NCI-H345 treated with DMSO at 0.1 percent for 48 hours (cell line): ENCODE measurements around the gene NKAIN4.
A peak's percentile ranks its signal among the peaks of the same experiment; 100 is the strongest.

Experiments
- DNase-seq: peaks from one replicate; lab custom pipeline; 2025; ENCODE audit not compliant: unreplicated experiment; lab: John Stamatoyannopoulos, UW

NKAIN4 gene

DNA sequence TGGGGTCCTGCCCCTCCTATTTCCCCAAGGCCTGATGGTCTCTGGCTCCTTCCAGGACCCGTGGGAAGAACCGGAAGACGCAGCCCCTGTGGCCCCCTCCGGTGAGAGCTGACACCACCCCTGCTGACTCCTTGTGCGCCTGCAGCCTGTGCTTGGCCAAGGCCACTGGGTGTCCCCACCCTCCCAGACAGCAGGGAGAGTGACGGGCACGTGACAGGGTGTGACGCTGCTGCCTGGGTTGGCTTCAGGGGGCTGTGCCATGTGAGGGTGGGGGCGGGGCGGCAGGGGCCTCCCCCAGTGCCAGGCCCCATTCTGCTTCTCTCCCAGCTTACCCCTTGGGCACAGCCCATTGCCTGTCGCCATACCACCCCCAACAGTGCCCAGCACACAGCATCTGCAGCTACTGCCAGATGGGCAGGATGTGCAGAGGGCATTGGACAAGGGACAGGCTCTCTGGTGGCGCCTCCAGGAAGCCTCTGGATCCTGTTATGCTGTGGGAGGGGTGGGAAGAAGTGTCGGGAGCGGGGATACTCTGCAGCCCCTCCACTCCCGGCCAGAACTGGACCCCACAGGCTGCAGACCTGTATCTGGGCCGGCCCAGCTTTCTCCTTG, 15.6 kb downstream of the NKAIN4 start:
- DNase-seq = no peak

DNA sequence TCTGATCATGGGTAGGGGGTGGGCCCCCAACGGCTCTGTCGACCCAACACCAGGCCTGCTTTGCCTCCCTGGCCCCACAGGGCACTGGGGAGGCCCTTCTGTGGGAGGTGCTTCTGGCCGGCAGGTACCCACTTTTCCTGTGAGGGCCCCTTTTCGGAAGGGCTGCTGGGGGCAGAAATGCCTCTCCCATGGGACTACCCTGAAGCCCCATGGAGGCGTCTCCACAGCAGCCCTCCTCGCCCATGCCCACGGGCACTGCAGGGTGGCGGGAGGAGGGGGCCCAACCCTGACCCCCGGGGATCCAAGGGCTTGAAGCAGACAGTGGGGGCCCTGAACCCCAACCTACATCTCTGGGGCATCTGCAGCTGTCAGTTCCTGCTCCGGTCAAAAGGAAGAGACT, 16.2 kb downstream of the NKAIN4 start:
- DNase-seq = no peak

- DNase-seq = no peak
Observed at GRCh38 chr20:63236116-63236837, 18.0 kb downstream of the NKAIN4 start.

DNA sequence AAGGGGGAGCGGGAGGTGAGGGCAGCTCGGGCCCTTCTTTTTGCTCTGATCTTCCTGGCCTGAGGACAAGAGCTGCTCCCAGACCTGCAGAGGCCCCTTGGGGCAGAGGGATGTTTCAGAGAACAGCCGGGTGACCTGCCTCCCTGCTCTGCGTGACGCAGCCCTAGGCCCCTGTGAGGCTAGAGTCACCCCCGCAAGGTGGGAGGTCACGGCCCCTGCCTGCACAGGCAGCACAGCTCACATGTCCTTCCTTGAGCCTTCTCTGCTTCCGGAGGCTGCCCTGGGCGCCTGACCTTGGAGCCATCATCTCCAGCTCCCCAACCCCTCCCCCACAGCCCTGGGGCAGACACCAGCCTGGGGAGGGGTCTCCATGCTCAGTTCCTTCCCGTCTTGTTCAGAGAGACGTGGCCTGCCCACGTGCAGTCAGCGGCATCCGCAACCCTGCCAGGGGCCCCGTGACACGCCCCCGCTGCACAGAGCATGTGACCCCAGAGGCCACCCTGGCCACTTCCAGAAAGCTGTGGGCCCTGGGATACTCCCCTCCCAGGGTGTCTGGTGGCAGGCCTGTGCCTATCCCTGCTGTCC, 18.8 kb downstream of the NKAIN4 start, which contains the start of gene BIRC7:
BIRC7 (plus strand) TSS at position 507 of the 585 bp plus-strand sequence. CDS start 192 bp downstream, outside the sequence.
- no peak for DNase-seq

GRCh38 chr20:63234693-63235398, 19.4 kb downstream of the NKAIN4 start:
- peak; percentile 16 for DNase-seq

- DNase-seq = no peak
Observed at GRCh38 chr20:63233924-63234323, 20.3 kb downstream of the NKAIN4 start.

DNA sequence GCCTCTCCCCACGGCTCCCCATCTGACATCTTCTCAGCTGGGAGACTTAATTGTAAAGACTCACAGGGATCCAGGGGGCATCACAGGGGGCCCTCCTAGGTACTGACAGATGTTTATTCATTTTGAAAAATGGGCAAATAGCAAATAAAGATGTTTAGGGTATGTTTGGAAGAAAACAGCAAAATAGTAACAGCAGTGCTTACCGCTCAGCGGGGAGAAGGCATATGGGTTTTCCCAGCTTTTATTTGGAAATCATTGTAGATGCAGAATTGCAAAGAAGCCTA, 21.3 kb downstream of the NKAIN4 start:
- no peak for DNase-seq

GRCh38 chr20:63232235-63233060, 21.8 kb downstream of the NKAIN4 start:
- no peak for DNase-seq

DNA sequence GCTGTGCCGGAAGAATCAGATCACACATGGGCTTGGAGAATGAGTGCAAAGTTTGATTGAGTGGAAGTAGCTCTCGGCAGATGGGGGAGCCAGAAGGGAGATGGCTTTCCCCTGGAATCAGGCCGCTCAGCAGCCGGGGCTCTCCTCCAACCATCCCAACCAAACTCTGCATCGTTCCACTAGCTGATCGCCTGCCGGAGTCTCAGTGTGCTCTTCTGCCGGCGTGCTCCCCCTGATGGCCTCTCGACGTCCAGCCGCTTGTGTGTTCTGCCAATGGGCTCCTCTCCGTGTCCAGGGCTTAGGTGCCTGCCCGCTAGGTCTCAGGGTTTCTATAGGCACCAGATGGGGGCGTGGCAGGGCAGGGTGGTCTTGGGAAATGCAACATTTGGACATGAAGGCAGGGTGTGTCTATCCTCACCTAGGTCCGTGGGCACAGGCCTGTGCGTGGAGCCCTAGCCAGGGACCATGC, 23.4 kb downstream of the NKAIN4 start:
- no peak for DNase-seq

DNA sequence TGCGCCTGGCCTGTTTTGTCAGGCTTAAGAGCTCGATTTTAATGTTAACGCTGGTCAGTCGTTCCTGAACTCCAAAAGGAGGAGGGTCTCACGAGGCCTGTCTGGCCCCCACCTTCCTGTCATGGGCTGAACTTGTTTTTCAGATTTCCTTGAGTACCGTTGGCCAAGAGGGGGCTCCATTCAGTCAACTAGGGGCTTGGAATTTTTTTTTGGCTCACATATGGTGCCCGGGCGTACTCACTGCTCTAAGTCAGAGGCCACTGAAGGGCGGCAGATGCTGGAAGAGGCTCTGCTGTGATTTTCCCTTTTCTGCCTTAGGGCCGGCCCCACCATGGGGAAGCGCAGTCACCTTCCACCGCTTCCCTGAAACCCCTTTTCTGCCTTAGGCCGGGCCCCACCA, 25.5 kb downstream of the NKAIN4 start:
- no peak for DNase-seq

DNA sequence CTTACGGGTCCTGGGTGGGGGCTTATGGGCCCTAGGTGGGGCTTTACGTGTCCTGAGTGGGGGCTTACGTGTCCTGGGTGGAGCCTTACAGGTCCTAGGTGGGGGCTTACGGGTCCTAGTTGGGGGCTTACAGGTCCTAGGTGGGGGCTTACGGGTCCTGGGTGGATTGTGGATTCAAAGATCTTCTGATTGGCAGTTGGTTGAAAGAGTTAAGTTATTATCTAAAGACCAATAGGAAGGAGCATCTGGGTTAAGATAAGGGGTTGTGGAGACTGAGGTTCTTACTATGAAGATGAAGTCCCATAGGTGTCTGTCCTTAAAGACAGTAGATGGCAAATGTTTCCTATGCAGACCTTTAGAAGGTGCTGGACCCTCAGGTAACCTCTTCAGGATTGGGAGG, 27.0 kb downstream of the NKAIN4 start:
- DNase-seq = no peak

DNA sequence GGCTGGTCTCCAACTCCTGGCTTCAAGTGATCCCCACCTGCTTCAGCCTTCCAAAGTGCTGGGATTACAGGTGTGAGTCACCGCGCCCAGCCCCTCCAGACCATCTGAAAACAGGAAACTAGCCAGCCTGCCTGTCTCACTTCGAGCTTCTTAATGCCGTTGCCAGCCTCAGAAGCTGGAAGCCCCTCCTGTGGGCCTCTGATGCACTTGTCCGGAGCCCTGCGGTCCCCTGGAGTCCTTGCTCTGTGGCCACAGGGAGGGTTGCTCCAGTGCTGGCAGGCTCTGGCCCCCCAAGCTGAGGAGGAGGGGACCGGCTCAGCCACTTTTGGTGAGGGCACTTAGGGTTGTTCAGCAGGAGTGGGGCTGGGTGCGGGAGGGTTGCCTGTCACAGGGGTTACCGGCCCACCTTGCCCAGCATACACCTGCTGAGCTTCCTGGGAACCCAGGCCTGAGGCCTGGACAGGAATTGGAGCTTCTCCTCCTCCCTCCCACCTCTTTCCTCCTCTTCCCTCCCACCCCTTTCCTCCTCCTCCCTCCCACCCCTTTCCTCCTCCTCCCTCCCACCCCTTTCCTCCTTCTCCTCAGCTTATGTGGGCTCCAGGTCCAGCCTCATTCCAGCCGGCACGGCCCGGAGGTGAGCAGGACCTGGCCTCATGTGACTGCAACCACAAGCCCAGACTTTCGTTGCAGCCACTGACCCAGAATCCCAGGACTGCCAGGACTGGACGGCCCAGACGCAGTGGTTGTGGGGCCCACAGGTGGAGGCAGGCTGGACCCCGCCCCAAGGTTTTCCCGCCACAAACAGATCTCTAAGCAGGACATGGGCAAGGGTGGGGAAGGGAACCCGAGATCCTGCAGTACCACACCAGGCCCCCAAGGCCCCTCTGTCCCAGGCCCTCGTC, 28.0 kb downstream of the NKAIN4 start:
- no peak for DNase-seq

DNA sequence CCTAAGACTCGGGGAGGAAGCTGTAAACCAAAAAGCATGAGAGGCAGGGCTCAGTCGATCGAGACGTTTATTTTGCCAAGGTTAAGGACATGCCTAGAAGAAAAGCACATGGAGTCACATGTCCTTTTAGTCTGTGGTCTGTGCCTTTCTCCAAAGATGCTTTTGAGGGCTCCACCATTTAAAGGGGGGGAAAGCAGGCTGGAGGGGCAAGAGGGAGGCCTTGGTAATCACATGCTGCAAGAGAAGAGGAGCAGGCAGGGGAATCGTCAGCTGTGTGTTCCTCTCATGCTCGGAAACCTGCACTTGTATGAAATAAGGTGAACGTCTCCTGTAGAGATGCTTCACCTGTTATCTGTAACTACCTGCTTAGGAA, 29.2 kb downstream of the NKAIN4 start:
- no peak for DNase-seq

DNA sequence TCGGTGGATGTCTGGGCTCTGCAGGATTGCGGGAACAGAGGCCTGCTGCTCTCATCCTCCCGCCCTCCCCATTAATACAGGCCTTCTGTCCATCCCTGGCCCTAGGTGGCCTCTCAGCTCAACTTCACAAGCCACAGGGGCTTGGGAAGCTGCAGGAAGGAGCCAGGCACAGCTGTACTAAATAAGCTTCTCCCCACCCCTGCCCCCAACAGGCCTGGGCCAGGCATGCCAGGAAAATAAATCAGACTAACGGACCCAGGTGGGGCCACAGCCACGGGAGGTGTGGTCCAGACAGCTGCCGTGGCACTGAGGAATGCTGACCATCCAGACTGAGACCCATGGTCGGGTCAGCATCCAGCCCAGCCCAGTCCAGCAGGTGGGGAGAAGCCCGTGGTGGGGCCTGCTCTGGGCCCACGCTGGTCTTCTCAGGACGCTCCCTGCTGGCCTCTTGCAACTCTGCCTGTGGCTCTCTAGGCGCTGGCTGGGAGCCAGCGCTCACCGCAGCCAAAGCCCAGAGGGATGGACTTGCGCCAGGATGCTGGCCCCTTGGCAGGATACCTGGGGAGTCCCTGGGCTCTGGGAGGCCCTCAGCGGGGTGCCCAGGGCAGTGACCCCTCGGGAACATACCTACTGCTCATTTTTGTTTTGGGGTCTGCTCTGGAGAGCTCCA, 29.7 kb downstream of the NKAIN4 start:
- peak; percentile 42 for DNase-seq

GRCh38 chr20:63223826-63224207, 30.4 kb downstream of the NKAIN4 start:
- DNase-seq = no peak

DNA sequence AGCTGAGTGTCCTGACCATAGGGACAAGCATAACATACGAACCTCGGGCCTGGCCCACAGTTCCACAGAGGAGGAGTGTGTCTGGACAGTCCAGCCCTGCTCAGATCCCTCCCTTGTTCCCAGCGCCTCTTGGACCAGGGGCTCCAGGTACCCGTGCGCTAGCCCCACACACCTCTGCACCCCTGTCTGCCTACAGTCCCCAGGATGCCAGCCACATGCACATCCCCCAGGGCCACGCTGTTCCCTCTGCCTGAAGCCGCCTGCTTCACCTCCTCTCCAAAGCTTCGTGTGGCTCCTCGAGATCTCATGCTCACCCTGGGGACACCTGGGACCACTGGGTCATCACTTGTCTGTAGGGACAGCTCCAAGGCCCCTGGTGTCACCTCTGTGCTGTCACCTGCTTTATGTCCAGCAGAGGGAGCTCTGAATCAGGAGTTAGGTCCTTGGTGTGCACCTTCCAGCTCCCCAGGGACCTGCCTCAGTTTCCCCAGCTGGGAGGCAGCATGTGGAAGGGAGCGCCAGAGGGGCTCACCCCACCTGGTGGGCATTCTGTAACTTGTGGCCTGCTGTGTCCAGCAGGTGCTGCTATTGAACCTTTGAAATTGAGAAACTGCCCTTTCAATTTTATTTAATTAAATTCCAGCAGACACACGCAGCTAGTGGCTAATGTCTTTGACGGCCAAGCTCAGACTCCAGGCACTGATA, 31.0 kb downstream of the NKAIN4 start:
- peak; percentile 47 for DNase-seq

DNA sequence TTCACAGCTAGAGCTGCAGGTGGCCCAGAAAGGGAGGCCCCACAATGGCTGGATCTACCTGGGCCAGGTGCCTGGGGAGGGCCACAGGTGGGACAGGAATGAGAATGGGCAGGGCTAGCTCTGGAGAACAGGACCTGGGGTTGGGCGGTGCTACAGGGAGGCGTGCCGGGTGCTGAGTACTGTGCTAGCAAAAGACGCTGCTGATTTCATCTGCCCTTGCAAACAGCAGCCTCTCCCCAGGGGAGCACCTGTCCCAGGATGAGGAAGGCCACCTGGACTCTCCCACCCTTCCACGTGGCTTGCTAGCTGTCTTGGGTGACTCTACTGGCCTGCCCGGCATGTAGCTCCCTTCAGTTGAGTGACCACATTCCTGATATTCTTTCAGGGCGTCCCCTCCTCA, 31.7 kb downstream of the NKAIN4 start:
- DNase-seq = no peak

- peak; percentile 18 for DNase-seq
Observed at GRCh38 chr20:63221400-63222053, 32.7 kb downstream of the NKAIN4 start.
